Memory B cell (primary cell): ENCODE measurements around the gene SPATA33.
"Not testable (repeated sequence)": the region's sequence is repeated elsewhere in the genome, so short reads cannot be mapped to it uniquely, and the experiment has no call there.

Experiments
- ATAC-seq: fragments of 150-1000 bp; cut with Tn5 transposase; 2 replicates; pipeline ENCODE4 v1.10.0; 2021; ENCODE audit warnings: low read depth, mild to moderate bottlenecking, moderate library complexity
- DNase-seq, 2 donors: peaks; one replicate each; pipeline ENCODE4 v3.0.0; 2022; ENCODE audit warnings: low spot score in 2 of 2
- H3K27ac Mint-ChIP-seq: one replicate; pipeline ENCODE4 v1.8.0; 2022; ENCODE audit warnings: mild to moderate bottlenecking, moderate library complexity, mixed read lengths
- H3K27me3 Mint-ChIP-seq: one replicate; pipeline ENCODE4 v1.8.0; 2022; ENCODE audit warnings: mixed read lengths
- H3K36me3 Mint-ChIP-seq: one replicate; pipeline ENCODE4 v1.8.0; 2022; ENCODE audit warnings: mild to moderate bottlenecking, mixed read lengths
- H3K4me1 Mint-ChIP-seq: one replicate; pipeline ENCODE4 v1.8.0; 2022; ENCODE audit warnings: mixed read lengths
- H3K4me3 Mint-ChIP-seq: one replicate; pipeline ENCODE4 v1.8.0; 2022; ENCODE audit warnings: mild to moderate bottlenecking, moderate library complexity, mixed read lengths
- H3K9me3 Mint-ChIP-seq: one replicate; pipeline ENCODE4 v1.8.0; 2022; ENCODE audit warnings: mixed read lengths

SPATA33 gene

DNA sequence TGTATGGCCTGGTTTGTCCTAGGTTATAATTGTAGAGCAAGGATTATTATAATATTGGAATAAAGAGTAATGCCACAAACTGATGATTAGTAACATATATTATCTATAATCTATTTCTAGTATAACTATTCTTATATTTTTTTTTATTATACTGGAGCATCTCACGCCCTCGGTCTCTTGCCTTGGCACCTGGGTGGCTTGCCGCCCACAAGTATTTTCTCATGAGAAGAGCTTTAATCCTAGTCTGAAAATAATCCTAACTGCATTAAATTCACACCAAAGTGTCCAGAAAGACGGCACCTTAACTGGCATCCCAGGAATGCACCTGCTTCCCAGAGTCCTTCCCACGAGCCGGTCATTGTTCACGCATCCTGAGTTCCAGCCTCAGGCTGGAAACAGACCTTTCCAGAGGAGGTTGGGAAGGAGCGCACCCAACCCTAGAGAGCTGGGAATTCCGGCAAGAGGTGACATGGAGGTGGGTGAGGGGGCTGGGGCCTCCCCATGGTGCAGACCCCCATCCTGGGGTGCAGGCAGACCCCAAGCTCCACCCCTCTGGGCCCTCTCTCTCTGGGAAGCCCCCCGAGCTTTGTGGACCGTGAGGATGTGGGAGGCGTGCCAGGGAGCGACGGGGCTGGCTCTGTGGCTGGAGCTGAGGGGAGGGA is 16.0 kb upstream of the SPATA33 start:
- Mint-ChIP-seq H3K27me3 (peaks cover 2% of the 10 kb centered on the region), H3K27ac (no peak overlapping the region), H3K36me3 (peaks cover 11% of the 10 kb centered on the region), H3K9me3 (no peaks in the 10 kb centered on the region), H3K4me3 (no peak overlapping the region), H3K4me1 (peaks cover 6% of the 10 kb centered on the region)
- ATAC-seq = no peak
- DNase-seq = no peak

DNA sequence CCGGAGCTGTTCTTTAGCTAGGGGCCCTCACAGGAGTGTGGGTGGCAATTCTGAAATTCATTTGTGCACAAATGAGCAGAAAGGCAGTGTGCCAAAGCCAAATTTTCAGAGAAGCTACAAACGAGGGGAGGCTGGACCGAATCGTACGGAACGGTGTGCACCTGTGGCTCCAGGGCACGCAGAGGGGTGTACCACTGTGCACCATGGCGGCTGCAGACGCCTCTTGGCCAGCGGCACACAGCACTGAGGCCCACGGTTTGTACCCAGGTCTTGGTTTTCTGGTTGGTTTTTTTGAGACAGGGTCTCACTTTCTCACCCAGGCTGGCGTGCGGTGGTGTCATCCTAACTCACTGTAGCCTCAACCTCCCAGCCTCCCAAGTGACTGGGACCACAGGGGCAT is 15.1 kb upstream of the SPATA33 start:
- peaks cover 6% of the 10 kb centered on the region for H3K4me1 Mint-ChIP-seq
- no peak overlapping the region for H3K4me3 Mint-ChIP-seq
- peaks cover 14% of the 10 kb centered on the region for H3K36me3 Mint-ChIP-seq
- peaks cover 2% of the 10 kb centered on the region for H3K27me3 Mint-ChIP-seq
- H3K9me3 Mint-ChIP-seq = no peaks in the 10 kb centered on the region
- H3K27ac Mint-ChIP-seq = no peak overlapping the region
- DNase-seq (no peak), ATAC-seq (no peak)

DNA sequence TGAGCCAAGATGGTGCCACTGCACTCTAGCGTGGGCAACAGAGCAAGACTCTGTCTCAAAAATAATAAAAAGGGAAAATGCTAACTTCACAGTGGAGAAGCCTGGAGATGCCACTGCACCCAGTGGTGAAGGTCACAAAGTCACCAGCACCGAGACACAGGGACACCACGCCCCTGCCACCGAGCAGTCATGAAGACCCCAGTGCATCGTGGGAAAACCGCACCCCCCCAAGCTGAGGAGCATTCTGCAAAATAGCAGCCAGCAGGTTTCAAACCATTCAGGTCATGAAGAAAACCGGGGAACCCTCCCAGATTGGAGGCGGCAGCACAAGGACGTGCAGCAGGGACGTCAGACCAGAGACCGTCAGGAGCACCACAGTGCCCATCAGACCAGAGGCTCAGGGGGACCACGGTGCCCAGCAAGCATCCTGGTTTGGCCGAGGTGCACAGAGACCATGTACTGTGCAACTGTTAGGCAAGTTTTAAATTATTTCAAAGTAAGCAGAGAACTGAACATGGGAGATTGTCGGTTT is 13.8 kb upstream of the SPATA33 start:
- Mint-ChIP-seq H3K4me3 (no peak overlapping the region), H3K4me1 (peaks cover 6% of the 10 kb centered on the region)
- ATAC-seq = no peak

DNA sequence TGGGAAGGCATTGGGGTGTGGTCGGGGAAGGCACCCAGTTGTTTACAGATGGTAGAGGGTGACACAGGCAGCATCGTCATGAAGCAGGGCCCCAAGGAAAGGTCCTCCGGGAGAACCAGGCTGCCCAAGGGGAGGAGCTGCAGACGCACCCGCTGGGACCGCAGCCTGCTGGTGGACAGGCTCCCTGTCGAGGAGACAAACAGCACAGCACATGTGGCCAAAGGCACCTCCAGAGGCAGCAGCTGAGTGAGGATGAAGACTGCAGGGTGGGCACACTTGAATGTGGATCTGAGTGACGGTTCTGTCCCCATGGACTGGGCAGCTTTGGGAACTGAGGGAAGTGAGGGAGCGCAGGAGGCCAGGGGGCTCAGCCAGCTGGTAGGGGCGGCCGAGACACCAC is 12.5 kb upstream of the SPATA33 start:
- H3K36me3 Mint-ChIP-seq = peaks cover 25% of the 10 kb centered on the region
- H3K27ac Mint-ChIP-seq = no peak overlapping the region
- DNase-seq (no peak), ATAC-seq (no peak)
- H3K27me3 Mint-ChIP-seq = no peaks in the 10 kb centered on the region
- H3K9me3 Mint-ChIP-seq = no peaks in the 10 kb centered on the region
- no peak overlapping the region for H3K4me3 Mint-ChIP-seq
- H3K4me1 Mint-ChIP-seq = peaks cover 6% of the 10 kb centered on the region

More for the DNA sequence above, 13.8 kb upstream of the SPATA33 start:
- Mint-ChIP-seq H3K27me3 (peaks cover 2% of the 10 kb centered on the region), H3K36me3 (peaks cover 19% of the 10 kb centered on the region), H3K27ac (no peak overlapping the region), H3K9me3 (no peaks in the 10 kb centered on the region)
- DNase-seq = no peak

DNA sequence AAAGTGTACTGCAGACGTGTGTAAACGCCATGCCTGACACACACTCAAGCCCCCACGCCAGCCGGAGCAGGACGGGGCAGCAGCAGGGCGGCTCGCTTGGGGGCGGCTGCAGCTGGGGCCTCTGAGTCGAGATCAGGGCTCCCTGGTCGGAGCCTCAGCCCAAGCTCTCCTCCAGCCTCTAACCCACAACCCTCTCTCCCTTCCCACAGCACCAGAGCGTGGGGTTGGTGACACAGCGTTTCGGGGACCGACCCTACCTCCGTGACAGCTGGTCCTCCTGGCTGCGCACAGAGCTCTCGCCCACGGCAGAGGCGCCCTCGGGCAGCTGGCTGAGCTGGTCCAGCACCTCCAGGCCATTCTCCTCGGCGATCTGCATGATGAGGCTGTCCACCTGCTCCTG is 11.4 kb upstream of the SPATA33 start:
- DNase-seq (no peak), ATAC-seq (no peak)
- H3K27ac Mint-ChIP-seq = peak overlapping the region; percentile 20
- no peaks in the 10 kb centered on the region for H3K9me3 Mint-ChIP-seq
- no peaks in the 10 kb centered on the region for H3K4me1 Mint-ChIP-seq
- no peaks in the 10 kb centered on the region for H3K27me3 Mint-ChIP-seq
- H3K4me3 Mint-ChIP-seq = no peak overlapping the region
- H3K36me3 Mint-ChIP-seq = peaks cover 27% of the 10 kb centered on the region

DNA sequence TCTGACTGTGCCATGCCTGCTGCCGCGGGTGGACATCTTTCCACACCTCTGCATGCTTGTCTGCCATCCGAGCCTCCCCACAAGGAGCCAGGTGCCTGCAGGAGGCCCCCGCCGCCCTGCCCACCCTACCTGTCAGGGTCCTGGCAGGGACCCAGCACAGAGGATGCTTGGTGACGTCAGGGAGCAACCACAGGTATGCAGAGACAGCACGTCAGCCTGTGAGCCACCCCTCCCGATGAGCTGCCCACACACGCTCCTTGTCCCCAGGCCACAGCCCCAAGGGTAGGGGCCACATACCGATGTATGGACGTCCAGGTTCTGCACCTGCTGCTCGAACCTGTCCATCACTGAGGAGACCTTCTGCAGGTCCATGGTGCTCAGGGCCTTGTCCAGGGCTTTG is 10.7 kb upstream of the SPATA33 start:
- no peak overlapping the region for H3K27ac Mint-ChIP-seq
- no peaks in the 10 kb centered on the region for H3K27me3 Mint-ChIP-seq
- no peaks in the 10 kb centered on the region for H3K4me1 Mint-ChIP-seq
- DNase-seq (no peak), ATAC-seq (no peak)
- H3K36me3 Mint-ChIP-seq = peaks cover 27% of the 10 kb centered on the region
- H3K9me3 Mint-ChIP-seq = no peaks in the 10 kb centered on the region
- no peak overlapping the region for H3K4me3 Mint-ChIP-seq

DNA sequence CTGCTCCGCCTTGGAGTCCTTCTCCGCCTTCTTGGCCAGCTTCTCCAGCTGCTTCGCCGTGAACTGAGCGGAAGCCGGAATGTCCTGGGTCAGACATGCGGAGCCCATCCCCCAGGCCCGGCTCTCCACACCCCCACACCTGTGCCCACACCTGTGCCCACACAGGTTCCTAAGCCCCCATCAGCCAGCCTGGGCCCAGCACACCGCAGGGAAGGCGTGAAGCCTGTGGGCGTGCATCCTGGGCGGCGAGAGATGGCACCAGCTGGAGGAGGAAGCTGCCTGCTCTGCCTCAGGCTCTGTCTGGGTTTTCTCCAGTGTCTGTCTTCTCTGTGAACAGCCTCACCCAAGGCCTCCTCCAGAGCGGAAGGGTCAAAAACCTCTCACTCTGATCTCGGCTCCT is 6.1 kb upstream of the SPATA33 start:
- Mint-ChIP-seq H3K9me3 (no peaks in the 10 kb centered on the region), H3K4me3 (no peak overlapping the region), H3K36me3 (peaks cover 16% of the 10 kb centered on the region), H3K4me1 (peaks cover 10% of the 10 kb centered on the region), H3K27me3 (no peaks in the 10 kb centered on the region), H3K27ac (no peak overlapping the region)
- DNase-seq (no peak), ATAC-seq (no peak)

DNA sequence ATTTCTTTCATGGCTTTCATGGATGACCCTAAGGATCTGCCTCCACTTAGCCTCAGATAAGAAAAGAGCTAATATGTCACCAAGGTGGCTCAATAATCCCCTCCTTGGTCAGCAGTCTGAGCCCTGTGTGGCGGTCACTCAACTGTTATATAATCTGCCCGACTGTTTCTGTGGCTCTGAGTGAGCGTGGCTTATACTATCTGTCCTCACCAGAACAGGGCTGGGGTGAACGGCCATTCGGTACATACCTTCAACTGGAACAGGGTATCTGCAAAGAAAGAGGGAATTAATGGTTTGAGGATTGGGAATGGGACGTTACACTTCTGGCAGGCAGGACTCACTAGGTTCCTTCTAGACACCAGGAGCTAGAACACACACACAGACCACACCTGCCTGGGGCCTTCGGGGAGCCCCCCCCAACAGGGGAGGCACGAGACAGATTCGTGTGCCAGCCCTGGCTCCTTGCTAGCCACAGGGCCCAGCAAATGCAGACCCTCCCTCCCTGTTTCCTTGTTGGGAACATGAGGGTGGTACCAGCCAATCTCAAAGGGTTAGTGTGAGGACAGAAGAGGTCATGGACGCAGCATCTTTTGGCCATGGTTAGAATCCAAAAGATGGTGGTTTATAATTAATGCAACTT is 3.9 kb upstream of the SPATA33 start:
- H3K9me3 Mint-ChIP-seq = no peaks in the 10 kb centered on the region
- ATAC-seq (no peak), DNase-seq (no peak)
- no peak overlapping the region for H3K27ac Mint-ChIP-seq
- peaks cover 17% of the 10 kb centered on the region for H3K4me1 Mint-ChIP-seq
- H3K4me3 Mint-ChIP-seq = peak overlapping the region; percentile 11
- H3K36me3 Mint-ChIP-seq = peaks cover 8% of the 10 kb centered on the region
- no peaks in the 10 kb centered on the region for H3K27me3 Mint-ChIP-seq

DNA sequence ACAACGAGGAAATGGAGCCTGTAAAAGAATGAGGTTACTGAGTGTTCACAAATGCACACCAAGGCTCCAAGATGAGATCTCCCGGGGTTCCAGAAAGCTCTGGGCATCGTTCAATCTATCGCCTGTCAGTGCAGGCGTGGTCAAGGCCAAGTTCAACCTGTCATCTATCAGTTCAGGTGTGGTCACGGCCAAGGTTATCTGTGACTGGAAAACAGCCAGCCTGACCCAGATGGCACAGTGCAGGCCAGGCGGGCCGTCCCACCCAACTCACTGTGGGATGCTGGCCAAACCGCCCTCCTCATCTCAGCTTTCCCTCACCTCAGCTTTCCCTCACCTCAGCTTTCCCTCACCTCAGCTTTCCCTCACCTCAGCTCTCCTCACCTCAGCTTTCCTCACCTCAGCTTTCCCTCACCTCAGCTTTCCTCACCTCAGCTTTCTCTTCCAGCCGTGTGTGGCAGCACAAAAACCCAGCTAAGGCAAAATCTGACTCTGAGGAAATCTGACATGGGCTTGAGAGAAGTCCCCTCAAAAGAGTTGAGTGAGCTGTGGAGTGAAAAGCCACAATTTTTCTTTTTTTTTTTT is 2.5 kb upstream of the SPATA33 start:
- DNase-seq (no peak), ATAC-seq (no peak)
- Mint-ChIP-seq H3K4me3 (peak overlapping the region; percentile 24), H3K27ac (no peak overlapping the region), H3K27me3 (no peaks in the 10 kb centered on the region), H3K9me3 (no peaks in the 10 kb centered on the region), H3K4me1 (peaks cover 17% of the 10 kb centered on the region), H3K36me3 (peaks cover 1% of the 10 kb centered on the region)

DNA sequence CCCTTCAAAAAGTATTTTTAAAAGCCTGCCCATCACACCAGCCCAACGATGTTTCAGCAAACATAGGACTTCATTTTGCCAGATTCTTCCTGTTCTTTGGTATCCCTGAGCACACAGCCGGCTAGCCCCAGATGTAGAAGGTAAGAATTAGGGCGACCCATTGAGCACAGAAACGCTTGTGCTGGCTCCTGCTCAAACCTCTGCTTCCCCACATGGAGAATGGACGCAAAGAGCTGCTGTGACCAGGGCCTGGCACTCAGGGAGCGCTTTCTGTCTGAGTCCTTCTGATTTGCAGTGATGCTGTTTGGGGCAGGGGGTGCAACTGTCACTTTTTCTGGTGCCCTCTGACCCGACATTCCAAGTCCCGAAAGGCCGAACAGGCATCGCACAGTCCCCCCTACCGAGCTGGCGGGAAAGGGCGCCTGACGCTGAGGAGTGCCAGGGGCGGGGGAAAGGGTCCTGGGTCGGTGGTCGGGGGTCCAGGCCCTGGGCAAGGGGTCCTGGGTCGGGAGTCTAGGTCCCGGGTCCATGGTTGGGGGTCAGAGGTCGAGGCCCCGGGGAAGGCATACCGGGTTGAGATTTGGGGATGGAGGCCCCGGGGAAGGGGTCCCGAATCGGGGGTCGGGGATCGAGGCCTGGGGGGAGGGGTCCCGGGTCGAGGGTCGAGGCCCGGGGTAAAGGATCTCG is 1.1 kb upstream of the SPATA33 start:
- peaks cover 2% of the 10 kb centered on the region for H3K36me3 Mint-ChIP-seq
- no peaks in the 10 kb centered on the region for H3K27me3 Mint-ChIP-seq
- peaks cover 17% of the 10 kb centered on the region for H3K4me1 Mint-ChIP-seq
- no peaks in the 10 kb centered on the region for H3K9me3 Mint-ChIP-seq
- ATAC-seq (no peak), DNase-seq (no peak)
- H3K4me3 Mint-ChIP-seq = peak overlapping the region; percentile 87
- H3K27ac Mint-ChIP-seq = peak overlapping the region; percentile 90

DNA sequence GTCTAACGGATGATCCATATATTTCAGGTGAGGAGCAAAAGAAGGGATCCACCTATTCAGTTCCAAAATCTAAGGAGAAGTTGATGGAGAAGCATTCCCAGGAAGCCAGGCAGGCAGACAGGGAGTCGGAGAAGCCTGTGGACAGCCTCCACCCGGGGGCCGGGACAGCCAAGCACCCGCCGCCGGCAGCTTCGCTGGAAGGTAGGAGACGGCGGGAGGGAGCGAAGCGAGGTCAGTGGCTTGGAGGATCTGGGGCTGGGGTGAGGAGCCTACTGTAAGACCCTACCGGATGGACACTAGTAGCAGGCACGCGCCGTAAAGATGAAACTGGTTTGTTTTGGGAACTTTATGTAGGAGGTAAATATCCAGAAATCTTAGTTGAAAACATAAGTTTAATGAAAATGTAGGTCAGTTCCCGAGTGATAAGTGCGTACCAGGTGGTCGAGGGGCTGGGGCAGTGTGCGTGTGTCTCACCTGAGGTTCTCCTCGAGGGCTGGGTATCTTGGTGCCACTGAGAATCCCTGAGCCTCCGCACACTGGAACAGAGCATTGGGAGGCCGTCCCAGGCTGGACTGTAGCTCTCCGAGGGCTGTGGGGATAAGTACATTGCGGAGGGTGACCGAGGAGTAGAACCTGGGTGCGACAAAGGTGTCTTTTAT is 714 bp downstream of the SPATA33 start:
- Mint-ChIP-seq H3K36me3 (peaks cover 3% of the 10 kb centered on the region), H3K4me3 (peak overlapping the region; percentile 87), H3K9me3 (no peaks in the 10 kb centered on the region), H3K27me3 (no peaks in the 10 kb centered on the region), H3K4me1 (peaks cover 17% of the 10 kb centered on the region), H3K27ac (peak overlapping the region; percentile 90)
- no peak for DNase-seq
- no peak for ATAC-seq

DNA sequence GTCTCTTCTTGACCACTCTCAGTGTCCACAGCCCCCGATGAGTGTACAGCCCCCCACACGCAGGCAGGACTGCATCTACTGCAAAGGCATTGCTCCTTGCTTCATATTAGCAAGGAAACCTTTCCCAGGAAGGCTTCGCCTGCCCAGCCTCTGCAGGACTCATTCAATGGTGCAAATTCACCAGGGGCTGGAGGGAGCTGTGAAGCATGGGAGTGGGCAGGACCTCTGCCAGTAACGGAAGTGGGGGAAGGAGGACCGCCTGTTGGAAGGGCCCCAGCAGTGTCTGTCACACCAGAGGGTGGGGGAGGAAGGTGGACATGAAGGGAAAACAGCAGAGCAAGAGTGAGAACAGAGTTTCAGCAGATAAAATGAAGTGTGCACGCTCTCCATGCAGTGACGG is 2.5 kb downstream of the SPATA33 start:
- H3K9me3 Mint-ChIP-seq = no peaks in the 10 kb centered on the region
- H3K27ac Mint-ChIP-seq = no peak overlapping the region
- H3K4me1 Mint-ChIP-seq = peaks cover 13% of the 10 kb centered on the region
- peaks cover 6% of the 10 kb centered on the region for H3K36me3 Mint-ChIP-seq
- no peaks in the 10 kb centered on the region for H3K27me3 Mint-ChIP-seq
- no peak overlapping the region for H3K4me3 Mint-ChIP-seq
- no peak for ATAC-seq
- DNase-seq = no peak

DNA sequence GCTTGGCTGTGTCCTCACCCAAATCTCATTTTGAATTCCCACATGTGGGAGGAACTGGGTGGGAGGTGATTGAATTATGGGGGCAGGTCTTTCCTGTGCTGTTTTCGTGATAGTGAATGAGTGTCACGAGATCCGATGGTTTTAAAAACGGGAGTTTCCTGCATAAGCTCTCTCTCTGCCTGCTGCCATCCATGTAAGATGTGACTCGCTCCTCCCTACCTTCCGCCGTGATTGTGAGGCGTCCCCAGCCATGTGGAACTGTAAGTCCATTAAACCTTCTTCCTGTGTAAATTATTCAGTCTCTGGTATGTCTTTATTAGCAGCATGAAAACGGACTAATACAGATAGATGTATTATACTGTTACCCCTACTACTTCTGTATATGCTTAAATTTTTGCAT is 3.6 kb downstream of the SPATA33 start:
- ATAC-seq = no peak
- Mint-ChIP-seq H3K9me3 (no peaks in the 10 kb centered on the region), H3K4me1 (peaks cover 10% of the 10 kb centered on the region), H3K27me3 (no peaks in the 10 kb centered on the region), H3K36me3 (peaks cover 6% of the 10 kb centered on the region), H3K27ac (no peak overlapping the region), H3K4me3 (no peak overlapping the region)
- no peak for DNase-seq

DNA sequence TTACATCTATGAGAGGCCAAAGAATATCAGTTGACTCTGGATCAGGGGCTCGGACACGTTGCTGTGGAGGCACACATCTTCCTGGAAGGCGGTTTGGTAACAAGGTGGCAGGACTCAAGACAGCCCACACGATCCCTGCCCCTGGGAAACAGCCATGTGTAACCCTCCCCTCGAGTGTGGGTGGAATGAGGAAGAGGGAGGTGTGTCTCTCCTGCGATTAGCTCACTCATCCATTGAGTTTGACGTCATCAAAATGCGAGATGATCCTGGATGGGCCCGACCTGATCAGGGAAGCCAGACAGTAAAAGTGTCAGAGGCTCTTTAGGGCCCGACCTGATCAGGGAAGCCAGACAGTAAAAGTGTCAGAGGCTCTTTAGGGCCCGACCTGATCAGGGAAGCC is 6.6 kb downstream of the SPATA33 start:
- H3K27me3 Mint-ChIP-seq, H3K36me3 Mint-ChIP-seq, H3K4me3 Mint-ChIP-seq, H3K9me3 Mint-ChIP-seq, H3K4me1 Mint-ChIP-seq, DNase-seq, ATAC-seq, H3K27ac Mint-ChIP-seq: not testable (repeated sequence)
